Calu3 (cell line): Measurements from ENCODE around the gene AXIN2. TPM values are rescaled to one million over a fixed set of nuclear protein-coding genes. Genes with fewer than 3 reads are reported as not detected.

ENCODE experiments used
- BruUV-seq: library from RNA; stranded (reverse); fragments of 400-500 nt; replicated peaks from 2 replicates; lab custom pipeline; 2021; lab: Mats Ljungman, UMichigan
- CTCF ChIA-PET: fragments of 300-600 bp; sonication (Branson Sonifier 250); formaldehyde crosslinking; loops from one replicate; lab custom pipeline; 2022; ENCODE audit warnings: antibody characterized with exemption; lab: Charles Lee
- DNase-seq: peaks from one replicate; pipeline ENCODE4 v3.0.0; 2022
- H3K27ac Mint-ChIP-seq: one replicate; pipeline ENCODE4 v1.8.0; 2022; ENCODE audit warnings: mixed read lengths; ENCODE audit not compliant: unreplicated experiment
- H3K27me3 Mint-ChIP-seq: one replicate; pipeline ENCODE4 v1.8.0; 2022; ENCODE audit warnings: mixed read lengths; ENCODE audit not compliant: unreplicated experiment
- H3K36me3 Mint-ChIP-seq: one replicate; pipeline ENCODE4 v1.8.0; 2022; ENCODE audit warnings: mild to moderate bottlenecking, moderate library complexity, mixed read lengths; ENCODE audit not compliant: insufficient read depth, unreplicated experiment
- H3K4me1 Mint-ChIP-seq: one replicate; pipeline ENCODE4 v1.8.0; 2022; ENCODE audit warnings: mild to moderate bottlenecking, low read depth, mixed read lengths; ENCODE audit not compliant: unreplicated experiment
- H3K4me3 Mint-ChIP-seq: one replicate; pipeline ENCODE4 v1.8.0; 2022; ENCODE audit warnings: mild to moderate bottlenecking, low read depth, moderate library complexity, mixed read lengths; ENCODE audit not compliant: unreplicated experiment
- H3K9me3 Mint-ChIP-seq: one replicate; pipeline ENCODE4 v1.8.0; 2022; ENCODE audit warnings: low read depth, mixed read lengths; ENCODE audit not compliant: unreplicated experiment
- intact Hi-C: fragments of 100-400 bp; cut with micrococcal nuclease; formaldehyde crosslinking; loops from one replicate; pipeline ENCODE4 v1.10.0; 2022; ENCODE audit not compliant: unreplicated experiment
- total RNA-seq: library from RNA; stranded (reverse); gene quantifications from 2 replicates; pipeline ENCODE4 v1.2.3, GENCODE V29; 2022
- TF ChIP-seq, protein P1 (sequence below): fragments of 200-600 bp; IDR thresholded peaks from one replicate; pipeline ENCODE4 v1.8.0; 2022; ENCODE audit warnings: antibody characterized with exemption; ENCODE audit not compliant: unreplicated experiment

The AXIN2 gene
- total RNA-seq, 1 experiment from 2014 or later, result 0.45 TPM

DNA sequence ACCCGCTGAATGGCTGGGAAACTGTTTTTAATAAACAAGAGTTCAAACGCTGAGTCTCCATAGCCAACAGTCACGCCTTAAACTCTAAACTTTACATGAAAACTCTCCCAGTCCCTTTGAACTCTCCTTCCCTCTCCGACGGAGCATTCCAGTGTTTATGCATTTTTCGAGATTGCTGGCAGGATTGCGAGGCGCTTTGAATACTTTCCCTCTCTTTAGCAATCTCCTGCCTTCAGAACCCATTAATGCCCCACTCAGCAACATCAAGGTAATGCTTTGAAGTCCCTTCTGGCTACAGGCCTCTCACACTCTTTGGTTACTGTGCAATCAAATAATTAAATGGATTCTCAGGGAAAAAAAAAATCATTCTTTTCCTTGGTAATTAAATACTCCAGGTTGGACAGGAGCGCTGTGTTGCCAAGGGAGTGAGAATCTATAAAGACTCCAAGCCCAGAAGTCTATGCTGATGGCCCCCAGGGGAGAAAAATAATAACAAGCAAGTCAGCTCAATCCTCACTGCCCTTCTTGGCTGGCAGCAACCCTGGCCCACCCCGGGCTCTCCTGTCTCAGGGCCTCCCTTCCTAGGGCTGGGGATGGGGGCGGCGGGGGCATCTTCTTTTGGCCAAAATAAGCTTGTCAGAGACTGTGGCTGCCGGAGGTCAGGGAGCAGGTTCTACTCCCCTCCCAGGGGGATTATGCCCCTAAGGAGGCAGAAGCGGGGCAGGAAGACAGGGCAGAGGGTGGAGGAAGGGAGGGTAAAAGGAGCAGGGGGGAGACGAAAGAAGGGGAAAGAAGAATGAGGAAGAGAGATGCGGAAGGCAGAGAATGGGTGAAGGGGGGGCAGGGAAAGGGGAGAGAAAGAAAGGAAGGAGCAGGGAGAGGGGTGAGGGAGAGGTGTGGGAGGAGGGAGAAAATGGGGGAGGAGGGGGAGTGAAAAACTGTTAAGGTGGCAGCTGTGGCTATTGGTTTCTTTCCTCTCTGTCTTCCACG is 45.2 kb downstream of the AXIN2 start:
- no peak for DNase-seq
- peaks cover 2% of the 10 kb centered on the region for H3K9me3 Mint-ChIP-seq
- H3K36me3 Mint-ChIP-seq, result no peaks in the 10 kb centered on the region
- H3K27me3 Mint-ChIP-seq, result peaks cover 29% of the 10 kb centered on the region
- no peak overlapping the region for H3K4me3 Mint-ChIP-seq
- H3K27ac Mint-ChIP-seq, result no peak overlapping the region
- intact Hi-C loops, result no loop called here
- CTCF ChIA-PET, result no interaction called here
- no TSS peak for BruUV-seq
- TF ChIP-seq, protein P1, sequence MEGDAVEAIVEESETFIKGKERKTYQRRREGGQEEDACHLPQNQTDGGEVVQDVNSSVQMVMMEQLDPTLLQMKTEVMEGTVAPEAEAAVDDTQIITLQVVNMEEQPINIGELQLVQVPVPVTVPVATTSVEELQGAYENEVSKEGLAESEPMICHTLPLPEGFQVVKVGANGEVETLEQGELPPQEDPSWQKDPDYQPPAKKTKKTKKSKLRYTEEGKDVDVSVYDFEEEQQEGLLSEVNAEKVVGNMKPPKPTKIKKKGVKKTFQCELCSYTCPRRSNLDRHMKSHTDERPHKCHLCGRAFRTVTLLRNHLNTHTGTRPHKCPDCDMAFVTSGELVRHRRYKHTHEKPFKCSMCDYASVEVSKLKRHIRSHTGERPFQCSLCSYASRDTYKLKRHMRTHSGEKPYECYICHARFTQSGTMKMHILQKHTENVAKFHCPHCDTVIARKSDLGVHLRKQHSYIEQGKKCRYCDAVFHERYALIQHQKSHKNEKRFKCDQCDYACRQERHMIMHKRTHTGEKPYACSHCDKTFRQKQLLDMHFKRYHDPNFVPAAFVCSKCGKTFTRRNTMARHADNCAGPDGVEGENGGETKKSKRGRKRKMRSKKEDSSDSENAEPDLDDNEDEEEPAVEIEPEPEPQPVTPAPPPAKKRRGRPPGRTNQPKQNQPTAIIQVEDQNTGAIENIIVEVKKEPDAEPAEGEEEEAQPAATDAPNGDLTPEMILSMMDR, result no peak
- H3K4me1 Mint-ChIP-seq, result no peaks in the 10 kb centered on the region

DNA sequence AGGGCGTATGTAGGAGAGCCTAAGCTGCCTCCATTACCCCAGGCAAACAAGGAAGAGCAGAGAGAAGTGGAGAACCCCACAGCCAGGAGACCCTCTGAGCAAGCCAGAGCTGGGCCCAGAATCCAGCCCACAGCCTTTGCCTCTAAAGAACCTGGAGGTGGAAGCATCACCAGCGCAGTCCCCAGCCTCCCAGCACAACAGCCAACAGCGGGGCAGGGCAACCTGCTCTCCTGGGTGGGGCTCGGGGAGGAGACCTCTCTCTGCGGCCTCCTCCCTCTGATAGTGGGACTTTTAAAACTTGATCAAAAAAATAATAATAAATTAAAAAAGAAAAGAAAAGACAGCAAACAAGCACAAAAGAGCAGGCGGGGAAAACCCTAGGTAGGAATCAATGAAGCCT is 45.9 kb downstream of the AXIN2 start:
- peaks cover 29% of the 10 kb centered on the region for H3K27me3 Mint-ChIP-seq
- H3K4me3 Mint-ChIP-seq, result no peak overlapping the region
- CTCF ChIA-PET, result no interaction called here
- TF ChIP-seq, protein P1, result no peak
- DNase-seq, result no peak
- H3K36me3 Mint-ChIP-seq, result no peaks in the 10 kb centered on the region
- H3K9me3 Mint-ChIP-seq, result peaks cover 2% of the 10 kb centered on the region
- intact Hi-C loops, result no loop called here
- no peak overlapping the region for H3K27ac Mint-ChIP-seq
- no TSS peak for BruUV-seq
- no peaks in the 10 kb centered on the region for H3K4me1 Mint-ChIP-seq

DNA sequence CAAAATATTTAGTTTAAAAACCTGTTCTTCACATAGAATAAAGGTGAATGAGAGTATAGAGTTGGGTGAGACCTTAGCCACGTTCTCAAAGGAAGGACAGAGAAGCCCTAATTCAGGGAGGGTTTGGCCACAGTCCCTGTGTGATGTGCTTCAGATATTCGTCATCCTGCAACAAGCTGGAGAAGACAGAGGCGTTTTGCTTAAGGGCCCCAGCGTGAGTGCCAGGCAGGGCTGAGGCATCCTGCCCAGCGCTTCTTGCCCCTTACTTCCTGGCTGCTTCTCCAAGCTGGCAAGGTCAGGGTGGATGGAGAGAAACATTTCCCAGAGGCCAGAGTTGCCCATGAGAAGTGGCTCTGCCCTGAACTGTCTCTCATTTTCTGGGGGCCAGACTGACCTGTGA is 46.9 kb downstream of the AXIN2 start:
- DNase-seq, result no peak
- H3K27me3 Mint-ChIP-seq, result peaks cover 29% of the 10 kb centered on the region
- no peaks in the 10 kb centered on the region for H3K36me3 Mint-ChIP-seq
- H3K9me3 Mint-ChIP-seq, result peaks cover 2% of the 10 kb centered on the region
- CTCF ChIA-PET, result interaction anchor here (0.6 kb wide), 1 partner anchor 873 kb away, joined by 3 read pairs; no protein-coding TSS in a partner anchor
- TF ChIP-seq, protein P1, result no peak
- no TSS peak for BruUV-seq
- intact Hi-C loops, result no loop called here
- no peaks in the 10 kb centered on the region for H3K4me1 Mint-ChIP-seq
- no peak overlapping the region for H3K4me3 Mint-ChIP-seq
- no peak overlapping the region for H3K27ac Mint-ChIP-seq

DNA sequence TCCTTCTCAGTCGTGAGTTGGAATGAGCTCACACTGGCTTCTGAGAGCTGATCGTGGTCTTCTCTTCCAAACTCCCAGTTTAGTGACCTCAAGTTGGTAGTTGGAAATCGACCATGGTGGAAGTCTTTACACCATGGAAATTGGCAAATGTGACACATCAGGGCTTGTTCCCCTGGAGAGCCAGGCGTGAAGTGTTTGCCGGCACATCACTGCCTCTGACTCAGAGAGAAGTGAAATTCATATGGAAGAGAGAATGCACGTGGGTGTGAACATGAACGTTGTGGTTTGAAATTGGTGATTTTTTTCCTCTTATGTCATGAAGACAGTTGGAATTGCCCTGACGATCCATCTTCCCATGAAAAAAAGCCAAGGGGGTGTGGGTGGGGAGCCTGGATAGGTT is 47.4 kb downstream of the AXIN2 start:
- DNase-seq, result no peak
- intact Hi-C loops, result no loop called here
- Mint-ChIP-seq H3K36me3 (no peaks in the 10 kb centered on the region), H3K27me3 (peaks cover 29% of the 10 kb centered on the region), H3K4me1 (no peaks in the 10 kb centered on the region), H3K27ac (no peak overlapping the region), H3K9me3 (peaks cover 2% of the 10 kb centered on the region), H3K4me3 (no peak overlapping the region)
- TF ChIP-seq, protein P1, result no peak
- no TSS peak for BruUV-seq
- CTCF ChIA-PET, result interaction anchor here (0.6 kb wide), 1 partner anchor 12 kb away, joined by 5 read pairs; no protein-coding TSS in a partner anchor
